ENCODE results near the gene DICER1. TPM values are rescaled to one million over a fixed set of nuclear protein-coding genes. Genes with fewer than 3 reads are reported as not detected.

DICER1 gene
- total RNA-seq, 2 donors from 2014 or later, result 50.5 to 54.2 TPM

DNA sequence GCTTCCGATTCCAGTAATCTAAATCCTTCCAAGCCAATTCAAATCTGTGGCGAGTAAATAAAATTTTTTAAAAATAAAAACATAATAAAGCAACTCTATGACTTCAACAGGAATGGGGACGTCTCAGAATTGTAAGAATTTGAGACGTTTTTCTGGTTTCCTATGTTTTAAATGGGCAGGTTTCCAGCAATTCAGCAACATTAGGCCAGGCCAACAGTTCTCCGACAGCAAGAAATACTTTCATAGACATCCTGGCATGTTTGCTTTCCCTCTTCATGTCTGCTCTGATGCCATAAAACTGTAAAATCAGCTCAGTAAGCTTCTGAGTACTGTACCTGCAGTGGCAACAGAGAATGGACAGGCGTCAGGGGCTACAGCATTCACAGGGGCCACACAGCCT lies 35.8 kb upstream of the DICER1 start:
- Mint-ChIP-seq H3K36me3 (ENCODE audit: insufficient read depth in 2 of 2) (no peaks in the 10 kb centered on the region), H3K4me1 (ENCODE audit: low read depth) (peaks cover 4% of the 10 kb centered on the region), H3K4me3 (no peak overlapping the region), H3K27me3 (ENCODE audit: low read depth) (peaks cover 2% of the 10 kb centered on the region), H3K27ac (no peak overlapping the region), H3K9me3 (peaks cover 0 to under 1% of the 10 kb centered on the region in 2 donors)
- ATAC-seq (replicated peaks in 1 of 2) (no peak), DNase-seq (no peak)

DNA sequence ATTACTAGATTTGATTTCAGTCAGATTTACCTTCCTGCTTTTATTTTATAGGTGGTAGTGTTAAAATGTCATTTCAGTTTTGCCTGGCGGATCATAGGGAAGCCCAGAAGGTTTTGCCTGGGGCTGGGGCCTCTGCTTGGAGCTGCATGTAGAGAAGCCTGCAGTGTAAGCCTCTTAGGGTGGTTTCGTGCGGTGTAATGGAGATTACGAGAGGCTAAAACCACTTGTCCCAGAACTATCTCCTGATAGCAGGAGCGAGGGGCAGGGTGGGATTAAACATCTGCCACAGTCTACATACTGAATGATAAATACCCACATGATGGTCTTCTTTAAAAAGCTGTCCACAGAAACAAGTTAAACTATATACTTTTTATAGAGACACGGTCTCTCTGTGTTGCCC lies 35.0 kb upstream of the DICER1 start:
- no peak for DNase-seq
- Mint-ChIP-seq H3K27me3 (ENCODE audit: low read depth) (peaks cover 6% of the 10 kb centered on the region), H3K4me3 (no peak overlapping the region), H3K4me1 (ENCODE audit: low read depth) (peaks cover 4% of the 10 kb centered on the region), H3K27ac (no peak overlapping the region), H3K36me3 (ENCODE audit: insufficient read depth in 2 of 2) (no peaks in the 10 kb centered on the region), H3K9me3 (peaks cover 0 to 2% of the 10 kb centered on the region in 2 donors)
- no peak for ATAC-seq (replicated peaks in 1 of 2)

DNA sequence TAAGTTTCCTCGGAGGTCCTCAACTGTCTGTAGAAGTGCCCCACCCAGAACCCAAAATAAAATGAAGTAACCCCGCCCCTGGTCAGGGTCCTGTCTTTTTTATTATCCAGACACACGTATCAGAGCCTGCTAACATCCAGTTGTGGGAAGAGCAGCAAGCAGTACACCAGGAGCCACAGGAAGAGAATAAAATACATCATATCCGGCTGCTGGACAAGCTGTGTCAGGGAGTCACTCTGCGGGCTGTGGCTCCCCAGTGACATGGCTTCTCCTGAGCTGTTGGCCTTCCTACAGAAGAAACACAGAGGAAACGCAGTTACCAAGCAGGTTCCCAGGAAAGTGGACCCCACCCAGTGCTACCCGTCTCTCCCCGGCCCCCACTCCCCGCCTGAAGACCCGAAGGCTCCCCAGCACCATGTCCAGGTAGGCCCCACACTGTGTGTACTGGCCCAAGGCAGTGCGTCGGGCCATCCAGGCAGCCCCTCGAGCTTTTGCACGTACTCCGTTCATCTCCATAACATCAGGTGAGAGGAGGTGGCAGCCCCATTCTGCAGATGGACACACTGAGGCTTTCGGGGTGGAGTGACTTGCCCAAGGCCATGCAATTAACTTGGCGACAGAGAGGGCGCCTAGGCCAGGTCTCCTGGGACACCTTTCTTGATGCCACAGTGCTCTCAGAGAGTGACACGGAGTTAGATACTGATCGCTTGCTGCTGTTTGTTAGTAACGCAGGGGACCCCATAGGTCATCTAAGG lies 34.3 kb upstream of the DICER1 start:
- Mint-ChIP-seq H3K36me3 (ENCODE audit: insufficient read depth in 2 of 2) (no peaks in the 10 kb centered on the region), H3K4me1 (ENCODE audit: low read depth) (peaks cover 4% of the 10 kb centered on the region), H3K4me3 (no peak overlapping the region), H3K27me3 (ENCODE audit: low read depth) (peaks cover 13% of the 10 kb centered on the region), H3K27ac (no peak overlapping the region), H3K9me3 (peaks cover 0 to 2% of the 10 kb centered on the region in 2 donors)
- no peak for DNase-seq
- ATAC-seq (replicated peaks in 1 of 2), result no peak

DNA sequence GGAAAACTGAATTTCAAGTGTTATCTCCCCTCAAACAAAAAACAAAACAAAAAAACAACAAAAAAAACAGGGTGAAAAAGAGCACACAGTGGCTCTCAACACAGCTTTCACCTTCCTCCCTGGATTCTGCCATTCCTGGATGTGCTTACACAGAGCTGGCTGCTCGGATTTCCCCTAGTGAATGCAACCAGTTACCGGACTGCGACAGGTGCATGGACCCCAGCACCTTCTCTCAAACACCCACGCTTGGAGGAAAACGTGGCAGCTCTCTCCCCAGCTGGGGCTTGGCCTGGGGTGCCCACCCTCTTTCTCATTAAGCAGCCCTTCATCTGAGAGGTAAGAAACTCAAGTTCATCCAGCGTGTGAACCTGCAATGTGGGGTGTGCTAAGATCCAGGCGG lies 33.5 kb upstream of the DICER1 start:
- DNase-seq (no peak), ATAC-seq (replicated peaks in 1 of 2) (no peak)
- no peaks in the 10 kb centered on the region for H3K36me3 Mint-ChIP-seq (ENCODE audit: insufficient read depth in 2 of 2)
- H3K27ac Mint-ChIP-seq, result no peak overlapping the region
- peaks cover 0 to 2% of the 10 kb centered on the region in 2 donors for H3K9me3 Mint-ChIP-seq
- H3K4me3 Mint-ChIP-seq, result no peak overlapping the region
- H3K4me1 Mint-ChIP-seq (ENCODE audit: low read depth), result peaks cover 4% of the 10 kb centered on the region
- H3K27me3 Mint-ChIP-seq (ENCODE audit: low read depth), result peaks cover 20% of the 10 kb centered on the region

DNA sequence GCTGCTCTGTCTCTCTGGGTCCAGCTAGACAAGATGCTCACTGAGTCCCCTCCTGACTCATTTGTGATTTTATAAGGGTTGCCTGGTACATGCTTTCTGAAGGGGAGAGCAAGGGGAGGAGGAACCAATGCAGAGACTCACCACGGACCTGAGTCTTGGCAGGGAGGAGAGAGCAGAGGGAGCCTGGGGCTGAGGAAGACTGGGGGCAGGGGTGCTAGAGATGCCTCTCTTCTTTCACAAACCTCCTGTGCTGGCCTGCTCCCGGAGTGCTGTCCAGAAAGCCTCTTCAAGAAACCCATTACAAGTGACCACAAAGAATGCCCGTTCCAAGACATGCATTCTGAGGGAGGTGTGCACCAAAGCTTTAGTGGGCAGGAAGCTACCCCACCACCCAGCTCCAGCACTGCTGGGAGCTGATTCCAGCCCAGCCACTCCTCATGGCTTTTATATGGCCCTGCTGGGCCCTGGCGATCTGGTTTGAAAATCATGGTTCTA lies 33.1 kb upstream of the DICER1 start:
- peaks cover 4% of the 10 kb centered on the region for H3K4me1 Mint-ChIP-seq (ENCODE audit: low read depth)
- ATAC-seq (replicated peaks in 1 of 2), result no peak
- no peak overlapping the region for H3K27ac Mint-ChIP-seq
- H3K9me3 Mint-ChIP-seq, result peaks cover 0 to 2% of the 10 kb centered on the region in 2 donors
- H3K27me3 Mint-ChIP-seq (ENCODE audit: low read depth), result peaks cover 25% of the 10 kb centered on the region
- no peaks in the 10 kb centered on the region for H3K36me3 Mint-ChIP-seq (ENCODE audit: insufficient read depth in 2 of 2)
- no peak for DNase-seq
- no peak overlapping the region for H3K4me3 Mint-ChIP-seq

DNA sequence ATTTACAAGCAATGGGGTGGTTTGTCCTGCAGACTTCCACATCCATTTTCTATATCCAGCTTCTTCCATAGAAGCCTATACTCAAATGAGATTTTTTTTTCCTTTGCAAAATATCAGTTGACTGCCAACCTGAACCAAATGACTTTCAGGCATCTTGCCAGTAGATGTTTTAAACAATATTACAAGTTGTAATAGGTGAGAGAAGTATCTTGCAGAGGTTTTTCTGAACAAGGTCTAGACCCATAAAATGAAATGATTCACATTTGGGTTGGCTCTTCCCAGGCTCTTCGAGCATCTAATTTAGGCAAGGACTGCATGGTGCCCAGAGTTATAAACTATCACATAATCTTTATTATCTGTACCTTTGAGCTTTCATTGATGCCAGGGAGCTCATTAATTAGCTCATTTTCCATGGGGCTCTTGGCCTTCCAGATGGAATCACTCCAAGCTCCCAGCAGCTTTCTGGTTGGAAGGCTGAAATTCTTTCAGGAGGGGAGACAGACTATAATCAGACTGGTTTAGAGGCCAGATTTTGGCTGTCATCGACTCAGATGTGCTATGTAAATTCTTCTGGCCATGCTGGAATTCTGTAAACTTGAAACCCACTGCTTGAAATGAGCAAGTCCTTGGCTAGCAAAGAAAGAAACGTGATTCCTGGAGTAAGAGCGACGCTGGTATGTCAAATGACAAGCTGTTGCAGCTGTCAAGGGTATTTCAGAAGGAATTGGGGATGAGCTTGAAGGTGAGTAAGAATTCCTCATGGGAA lies 32.2 kb upstream of the DICER1 start:
- no peaks in the 10 kb centered on the region for H3K36me3 Mint-ChIP-seq (ENCODE audit: insufficient read depth in 2 of 2)
- H3K4me1 Mint-ChIP-seq (ENCODE audit: low read depth), result peaks cover 4% of the 10 kb centered on the region
- DNase-seq (no peak), ATAC-seq (replicated peaks in 1 of 2) (no peak)
- peaks cover 0 to 2% of the 10 kb centered on the region in 2 donors for H3K9me3 Mint-ChIP-seq
- H3K27ac Mint-ChIP-seq, result no peak overlapping the region
- no peak overlapping the region for H3K4me3 Mint-ChIP-seq
- peaks cover 27% of the 10 kb centered on the region for H3K27me3 Mint-ChIP-seq (ENCODE audit: low read depth)

DNA sequence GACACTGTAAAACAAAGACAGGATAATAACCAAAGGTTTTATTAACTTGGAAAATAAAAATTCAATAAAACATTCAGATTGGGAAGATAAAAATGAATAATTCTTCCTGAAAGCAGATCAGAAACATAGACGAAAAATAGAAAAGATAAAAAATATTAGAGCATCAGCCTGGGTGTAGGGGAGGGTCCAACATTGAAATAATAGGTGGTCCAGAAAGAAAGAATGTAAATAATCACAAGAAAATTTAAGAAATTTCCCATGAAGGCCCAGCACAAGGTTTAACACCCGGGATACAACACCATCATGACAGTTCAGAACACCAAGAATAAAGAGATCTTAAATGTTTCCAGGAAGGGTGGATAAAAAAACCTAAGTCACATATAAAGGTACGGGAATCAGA lies 31.1 kb upstream of the DICER1 start:
- Mint-ChIP-seq H3K27ac (no peak overlapping the region), H3K27me3 (ENCODE audit: low read depth) (peaks cover 34% of the 10 kb centered on the region), H3K4me1 (ENCODE audit: low read depth) (peaks cover 4% of the 10 kb centered on the region), H3K9me3 (peaks cover 0 to 2% of the 10 kb centered on the region in 2 donors), H3K4me3 (no peak overlapping the region), H3K36me3 (ENCODE audit: insufficient read depth in 2 of 2) (no peaks in the 10 kb centered on the region)
- ATAC-seq (replicated peaks in 1 of 2), result no peak
- no peak for DNase-seq

DNA sequence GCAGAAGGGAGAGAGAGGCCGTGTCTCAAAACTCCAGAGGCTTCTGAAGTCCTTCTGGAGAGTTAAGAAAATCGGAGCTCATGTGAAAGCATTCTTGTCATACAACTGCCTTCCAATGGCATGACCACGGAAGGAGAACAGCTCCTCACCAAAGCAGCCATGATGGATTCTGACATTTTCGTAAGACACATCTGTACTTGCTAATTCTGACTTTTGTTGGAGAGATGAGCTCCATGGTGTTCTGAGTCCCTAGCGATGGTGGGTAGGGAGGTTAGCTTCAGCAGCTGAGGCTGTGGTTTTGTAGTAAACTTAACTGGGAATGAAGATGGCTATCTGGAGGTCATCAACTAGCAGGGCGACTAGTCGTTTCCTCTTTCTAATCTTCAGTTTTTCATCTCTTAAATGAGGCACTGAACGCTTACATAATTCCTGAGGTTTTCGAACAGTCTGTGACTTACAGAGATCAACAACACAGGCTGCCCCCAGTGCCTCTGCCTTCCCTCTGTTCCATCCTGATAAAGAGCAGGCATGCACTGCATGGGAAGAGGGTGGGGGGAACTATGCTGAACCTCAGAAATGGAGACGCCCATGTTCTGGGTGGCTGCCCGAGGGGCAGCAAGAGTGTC lies 28.6 kb upstream of the DICER1 start:
- peaks cover 34% of the 10 kb centered on the region for H3K27me3 Mint-ChIP-seq (ENCODE audit: low read depth)
- H3K36me3 Mint-ChIP-seq (ENCODE audit: insufficient read depth in 2 of 2), result peaks cover 0 to under 1% of the 10 kb centered on the region in 2 donors
- no peaks in the 10 kb centered on the region for H3K4me1 Mint-ChIP-seq (ENCODE audit: low read depth)
- peaks cover 0 to 2% of the 10 kb centered on the region in 2 donors for H3K9me3 Mint-ChIP-seq
- no peak overlapping the region for H3K4me3 Mint-ChIP-seq
- H3K27ac Mint-ChIP-seq, result no peak overlapping the region
- ATAC-seq (replicated peaks in 1 of 2) (no peak), DNase-seq (no peak)

DNA sequence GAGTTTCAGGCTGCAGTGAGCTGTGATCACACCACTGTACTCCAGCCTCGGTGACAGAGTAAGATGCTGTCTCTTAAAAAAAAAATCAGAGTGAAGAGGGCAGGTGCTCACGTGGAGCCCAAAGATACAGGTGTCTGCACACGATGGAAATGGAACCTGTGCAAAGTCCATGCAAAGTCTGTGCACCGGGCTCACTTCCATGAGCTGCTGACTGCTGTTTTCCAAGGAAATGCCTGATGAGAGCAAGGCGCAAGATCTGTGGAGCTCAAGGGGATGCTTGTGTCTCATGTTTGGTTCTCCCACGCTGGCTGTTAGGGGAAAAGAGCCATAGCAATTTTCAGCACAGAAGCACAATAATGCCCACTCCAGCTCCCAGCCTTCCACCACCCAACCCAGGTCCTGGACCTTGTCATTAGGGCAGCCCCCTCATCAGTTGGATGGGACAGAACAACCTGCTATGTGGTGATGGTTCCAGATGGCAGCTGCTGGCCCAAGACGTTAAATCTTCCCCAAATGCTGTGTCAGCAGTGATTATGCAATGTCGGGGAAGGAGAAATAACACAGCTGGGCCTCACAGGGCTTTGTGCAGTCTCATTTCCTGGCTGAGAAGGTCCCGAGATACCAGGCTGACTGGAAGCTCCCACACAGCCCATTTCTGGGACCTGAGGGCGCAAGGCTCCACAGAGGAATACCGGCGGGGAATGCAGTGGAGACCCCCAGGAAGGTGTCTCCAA lies 27.9 kb upstream of the DICER1 start:
- H3K4me3 Mint-ChIP-seq, result no peak overlapping the region
- no peak for ATAC-seq (replicated peaks in 1 of 2)

DNA sequence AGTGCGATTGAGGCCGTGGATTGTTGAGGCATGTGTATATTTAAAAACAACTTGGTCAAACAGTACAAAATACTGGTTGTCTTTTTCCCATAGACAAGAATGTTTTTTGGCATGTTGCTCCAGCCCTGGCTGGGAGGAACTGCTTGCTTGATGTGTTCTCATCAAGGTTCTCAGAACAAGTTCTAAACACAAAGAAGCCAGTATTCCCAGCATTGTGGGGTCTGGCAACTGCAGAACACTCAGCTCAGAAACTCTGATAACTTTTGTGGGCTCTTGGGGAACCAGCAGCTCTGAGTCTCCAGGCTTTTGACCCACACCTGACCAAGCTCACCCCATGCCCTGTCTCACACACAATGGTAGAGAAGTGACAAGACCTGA lies 27.1 kb upstream of the DICER1 start:
- Mint-ChIP-seq H3K27ac (no peak overlapping the region), H3K9me3 (peaks cover 0 to 2% of the 10 kb centered on the region in 2 donors), H3K27me3 (ENCODE audit: low read depth) (peaks cover 34% of the 10 kb centered on the region), H3K4me1 (ENCODE audit: low read depth) (no peaks in the 10 kb centered on the region), H3K4me3 (no peak overlapping the region), H3K36me3 (ENCODE audit: insufficient read depth in 2 of 2) (peaks cover 0 to 2% of the 10 kb centered on the region in 2 donors)
- DNase-seq (no peak), ATAC-seq (replicated peaks in 1 of 2) (no peak)

More for the DNA sequence above, 27.9 kb upstream of the DICER1 start:
- no peak for DNase-seq
- peaks cover 0 to 2% of the 10 kb centered on the region in 2 donors for H3K9me3 Mint-ChIP-seq
- peaks cover 34% of the 10 kb centered on the region for H3K27me3 Mint-ChIP-seq (ENCODE audit: low read depth)
- no peak overlapping the region for H3K27ac Mint-ChIP-seq
- peaks cover 0 to 2% of the 10 kb centered on the region in 2 donors for H3K36me3 Mint-ChIP-seq (ENCODE audit: insufficient read depth in 2 of 2)
- no peaks in the 10 kb centered on the region for H3K4me1 Mint-ChIP-seq (ENCODE audit: low read depth)

DNA sequence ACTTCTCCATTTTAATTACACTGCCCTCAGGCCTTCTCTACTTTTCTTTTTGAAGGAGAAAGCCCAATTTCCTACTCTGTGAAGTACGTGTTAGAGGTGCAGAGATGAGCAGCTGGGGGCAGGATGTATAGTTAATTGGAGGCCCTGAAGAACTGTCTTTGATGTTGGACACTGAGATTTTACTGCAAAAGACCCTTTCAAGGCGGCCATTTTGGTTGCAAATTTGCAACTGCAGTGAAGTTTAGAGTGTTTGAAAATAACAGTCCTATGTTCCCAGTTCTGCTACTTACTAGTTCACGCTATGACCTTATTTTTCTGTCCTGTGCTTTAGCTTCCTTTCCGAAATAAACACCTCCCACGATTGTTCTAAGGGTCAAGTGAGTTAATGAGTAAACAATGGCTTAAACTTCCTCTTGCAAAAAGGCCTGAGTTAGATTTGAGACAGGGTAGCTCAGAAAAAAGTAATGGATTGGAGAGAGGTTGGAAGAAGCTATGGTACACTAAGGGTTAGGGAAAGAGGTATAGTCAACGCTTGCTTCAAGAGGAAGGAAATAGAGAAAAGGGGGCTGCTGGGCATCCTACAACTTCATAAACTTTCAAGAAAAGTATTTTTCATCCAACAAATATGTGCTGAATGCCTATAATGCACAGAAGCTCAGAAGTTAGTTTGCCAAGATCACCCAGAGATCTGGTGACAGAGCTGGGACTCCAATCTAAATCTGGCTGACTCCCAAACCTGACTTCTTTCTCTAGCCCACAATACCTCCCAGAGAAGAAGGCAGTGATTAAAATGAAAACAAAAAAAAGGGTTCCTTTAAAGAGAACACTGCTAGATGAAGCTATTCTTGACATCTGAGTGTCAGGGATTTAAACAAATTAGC lies 26.4 kb upstream of the DICER1 start:
- H3K36me3 Mint-ChIP-seq (ENCODE audit: insufficient read depth in 2 of 2), result peaks cover 0 to 2% of the 10 kb centered on the region in 2 donors
- H3K4me3 Mint-ChIP-seq, result no peak overlapping the region
- H3K4me1 Mint-ChIP-seq (ENCODE audit: low read depth), result no peaks in the 10 kb centered on the region

DNA sequence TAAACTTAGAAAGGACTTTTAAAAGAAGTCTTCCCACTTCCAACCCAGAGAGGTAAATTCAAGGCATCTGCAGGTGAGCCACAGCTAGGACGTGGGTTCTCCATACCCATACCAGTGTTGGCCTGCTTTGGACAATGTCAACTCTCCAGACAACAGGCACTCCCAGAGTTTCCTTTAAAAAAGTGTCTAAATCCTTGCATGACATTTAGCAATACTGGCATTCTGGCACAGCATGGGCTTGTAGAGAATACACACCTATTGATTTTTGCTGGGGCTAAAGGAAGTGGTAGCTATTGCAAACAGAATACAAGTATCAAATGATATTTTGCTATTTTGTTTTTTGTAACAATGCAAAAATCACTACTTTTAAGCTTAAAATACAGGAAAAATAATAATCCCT lies 25.8 kb upstream of the DICER1 start:
- no peaks in the 10 kb centered on the region for H3K4me1 Mint-ChIP-seq (ENCODE audit: low read depth)
- no peak overlapping the region for H3K27ac Mint-ChIP-seq
- ATAC-seq (replicated peaks in 1 of 2), result no peak

More for the DNA sequence above, 26.4 kb upstream of the DICER1 start:
- ATAC-seq (replicated peaks in 1 of 2) (no peak), DNase-seq (no peak)
- no peak overlapping the region for H3K27ac Mint-ChIP-seq
- peaks cover 34% of the 10 kb centered on the region for H3K27me3 Mint-ChIP-seq (ENCODE audit: low read depth)
- H3K9me3 Mint-ChIP-seq, result peaks cover 0 to 2% of the 10 kb centered on the region in 2 donors

More for the DNA sequence above, 25.8 kb upstream of the DICER1 start:
- H3K9me3 Mint-ChIP-seq, result peaks cover 0 to under 1% of the 10 kb centered on the region in 2 donors
- peaks cover 0 to 2% of the 10 kb centered on the region in 2 donors for H3K36me3 Mint-ChIP-seq (ENCODE audit: insufficient read depth in 2 of 2)
- H3K27me3 Mint-ChIP-seq (ENCODE audit: low read depth), result peaks cover 32% of the 10 kb centered on the region
- no peak overlapping the region for H3K4me3 Mint-ChIP-seq
- no peak for DNase-seq

Measured in activated T-cell treated with anti-CD3 and anti-CD28 coated beads, Interleukin-2, amount 50 U/mL, for 72 hours (primary cell).